Activated CD8-positive, alpha-beta memory T cell treated with anti-CD3 and anti-CD28 coated beads, Interleukin-2, amount 10 ng/mL, durations not matched to agents 7 days and 5 days (primary cell): ENCODE results near the gene MUC21. TPM values are rescaled to one million over a fixed set of nuclear protein-coding genes. Genes with fewer than 3 reads are reported as not detected.

Source experiments
- ATAC-seq: fragments of 150-1000 bp; cut with Tn5 transposase; one replicate; pipeline ENCODE4 v1.10.0; 2021; ENCODE audit warnings: moderate library complexity
- CTCF ChIA-PET: fragments of 350-600 bp; sonication (Branson Sonifier 250); formaldehyde crosslinking; loops from one replicate; lab custom pipeline; 2021; ENCODE audit warnings: antibody characterized with exemption; lab: Charles Lee
- DNase-seq: peaks from one replicate; pipeline ENCODE4 v3.0.0-alpha.2; 2020
- H3K27ac Mint-ChIP-seq: one replicate; pipeline ENCODE4 v1.8.0; 2021; ENCODE audit warnings: mild to moderate bottlenecking, mixed read lengths
- H3K27me3 Mint-ChIP-seq: one replicate; pipeline ENCODE4 v1.8.0; 2021; ENCODE audit warnings: mixed read lengths
- H3K36me3 Mint-ChIP-seq: one replicate; pipeline ENCODE4 v1.8.0; 2021; ENCODE audit warnings: mild to moderate bottlenecking, mixed read lengths
- H3K4me1 Mint-ChIP-seq: one replicate; pipeline ENCODE4 v1.8.0; 2021; ENCODE audit warnings: mixed read lengths
- H3K4me3 Mint-ChIP-seq: one replicate; pipeline ENCODE4 v1.8.0; 2021; ENCODE audit warnings: mild to moderate bottlenecking, moderate library complexity, mixed read lengths
- H3K9me3 Mint-ChIP-seq: one replicate; pipeline ENCODE4 v1.8.0; 2022; ENCODE audit warnings: low read depth, mixed read lengths
- total RNA-seq, 2 experiments: library from RNA; stranded (reverse); gene quantifications; one replicate each; pipeline ENCODE4 v1.2.3, GENCODE V29; 2021

Gene MUC21
- total RNA-seq, 2 experiments from 2014 or later = not detected

- H3K27ac Mint-ChIP-seq = no peak overlapping the region
- CTCF ChIA-PET = no interaction called here
- H3K4me3 Mint-ChIP-seq = no peak overlapping the region
- ATAC-seq (peak; percentile 12), DNase-seq (no peak)
- peaks cover 5% of the 10 kb centered on the region for H3K4me1 Mint-ChIP-seq
- H3K27me3 Mint-ChIP-seq = peaks cover 21% of the 10 kb centered on the region
- no peaks in the 10 kb centered on the region for H3K9me3 Mint-ChIP-seq
- no peaks in the 10 kb centered on the region for H3K36me3 Mint-ChIP-seq
These were observed 42.1 kb downstream of the MUC21 start for GRCh38 chr6:31025595-31025994.

- CTCF ChIA-PET = no interaction called here
These were observed 47.6 kb downstream of the MUC21 start for GRCh38 chr6:31031095-31031494.

GRCh38 chr6:31033075-31033474 lies 49.6 kb downstream of the MUC21 start:
- ATAC-seq (no peak), DNase-seq (no peak)
- H3K4me3 Mint-ChIP-seq = no peak overlapping the region
- peaks cover 9% of the 10 kb centered on the region for H3K4me1 Mint-ChIP-seq
- no peaks in the 10 kb centered on the region for H3K36me3 Mint-ChIP-seq
- CTCF ChIA-PET = no interaction called here
- no peaks in the 10 kb centered on the region for H3K9me3 Mint-ChIP-seq
- no peak overlapping the region for H3K27ac Mint-ChIP-seq
- H3K27me3 Mint-ChIP-seq = peaks cover 51% of the 10 kb centered on the region

More at GRCh38 chr6:31031095-31031494, 47.6 kb downstream of the MUC21 start:
- ATAC-seq = no peak
- H3K27ac Mint-ChIP-seq = no peak overlapping the region
- H3K9me3 Mint-ChIP-seq = no peaks in the 10 kb centered on the region
- H3K27me3 Mint-ChIP-seq = peaks cover 40% of the 10 kb centered on the region
- H3K36me3 Mint-ChIP-seq = no peaks in the 10 kb centered on the region
- H3K4me1 Mint-ChIP-seq = peaks cover 9% of the 10 kb centered on the region
- DNase-seq = peak; percentile 42
- H3K4me3 Mint-ChIP-seq = no peak overlapping the region

- Mint-ChIP-seq H3K4me1 (peaks cover 3% of the 10 kb centered on the region), H3K9me3 (no peaks in the 10 kb centered on the region), H3K36me3 (no peaks in the 10 kb centered on the region), H3K4me3 (no peak overlapping the region), H3K27ac (no peak overlapping the region), H3K27me3 (peaks cover 58% of the 10 kb centered on the region)
- DNase-seq = no peak
- ATAC-seq = no peak
- CTCF ChIA-PET = interaction anchor here (0.6 to 1.7 kb wide), 3 partner anchors 8 to 43 kb away, joined by 3 to 6 read pairs (median 4); no protein-coding TSS in a partner anchor
These were observed 52.5 kb downstream of the MUC21 start for GRCh38 chr6:31035862-31036497.

- DNase-seq = no peak
- ATAC-seq = no peak
- peaks cover 58% of the 10 kb centered on the region for H3K27me3 Mint-ChIP-seq
- H3K4me1 Mint-ChIP-seq = no peaks in the 10 kb centered on the region
- H3K9me3 Mint-ChIP-seq = no peaks in the 10 kb centered on the region
- CTCF ChIA-PET = no interaction called here
- no peaks in the 10 kb centered on the region for H3K36me3 Mint-ChIP-seq
- H3K4me3 Mint-ChIP-seq = no peak overlapping the region
- no peak overlapping the region for H3K27ac Mint-ChIP-seq
These were observed 53.7 kb downstream of the MUC21 start for GRCh38 chr6:31037169-31037568.

- H3K27me3 Mint-ChIP-seq = peaks cover 54% of the 10 kb centered on the region
- no peaks in the 10 kb centered on the region for H3K4me1 Mint-ChIP-seq
- H3K4me3 Mint-ChIP-seq = no peak overlapping the region
- CTCF ChIA-PET = interaction anchor here (1.3 kb wide), 1 partner anchor 124 kb away, joined by 3 read pairs; the partner anchor contains the start of gene VARS2
- H3K9me3 Mint-ChIP-seq = no peaks in the 10 kb centered on the region
- H3K36me3 Mint-ChIP-seq = no peaks in the 10 kb centered on the region
- no peak overlapping the region for H3K27ac Mint-ChIP-seq
- DNase-seq (no peak), ATAC-seq (no peak)
These were observed 54.2 kb downstream of the MUC21 start for GRCh38 chr6:31037682-31038081.

- CTCF ChIA-PET = interaction anchor here (1.1 to 1.7 kb wide), 3 partner anchors 39 to 125 kb away, joined by 3 to 11 read pairs (median 3); partner anchors contain the start of gene VARS2
- Mint-ChIP-seq H3K36me3 (no peaks in the 10 kb centered on the region), H3K9me3 (no peaks in the 10 kb centered on the region), H3K4me1 (no peaks in the 10 kb centered on the region), H3K27ac (no peak overlapping the region), H3K27me3 (peaks cover 52% of the 10 kb centered on the region), H3K4me3 (no peak overlapping the region)
- DNase-seq (no peak), ATAC-seq (no peak)
These were observed 55.0 kb downstream of the MUC21 start for GRCh38 chr6:31038559-31038958.

Other genes with a start within 250 kb of the MUC21 start
- gene FLOT1, start 241.0 kb upstream of the MUC21 start, total RNA-seq = 100 to 1,000 TPM; 165 to 184 TPM
- 10 to 100 TPM in 1 of 2 experiments, 1 to 10 TPM in 1; 10.0 to 62.7 TPM for gene IER3, start 239.2 kb upstream of the MUC21 start, total RNA-seq
- gene DDR1, start 99.2 kb upstream of the MUC21 start, total RNA-seq = 1 to 10 TPM; 3.8 to 4.9 TPM
- 10 to 100 TPM; 30.0 to 34.9 TPM for gene GTF2H4, start 75.5 kb upstream of the MUC21 start, total RNA-seq
- gene VARS2, start 69.5 kb upstream of the MUC21 start, total RNA-seq = 10 to 100 TPM; 46.6 to 54.1 TPM
- gene SFTA2, start 51.5 kb upstream of the MUC21 start, total RNA-seq = not detected
- gene MUCL3, start 42.7 kb upstream of the MUC21 start, total RNA-seq = not detected
- not detected for gene MUC22, start 26.8 kb downstream of the MUC21 start, total RNA-seq
- gene C6orf15, start 128.9 kb downstream of the MUC21 start, total RNA-seq = not detected
- gene PSORS1C1, start 131.1 kb downstream of the MUC21 start, total RNA-seq = under 1 TPM in 1 of 2 experiments, not detected in 1; 0.26 TPM
- not detected for gene CDSN, start 136.7 kb downstream of the MUC21 start, total RNA-seq
- not detected for gene PSORS1C2, start 155.3 kb downstream of the MUC21 start, total RNA-seq
- gene CCHCR1, start 174.1 kb downstream of the MUC21 start, total RNA-seq = 10 to 100 TPM; 48.3 to 57.9 TPM
- gene TCF19, start 174.9 kb downstream of the MUC21 start, total RNA-seq = 100 to 1,000 TPM; 100 to 106 TPM
- not detected for gene POU5F1, start 187.0 kb downstream of the MUC21 start, total RNA-seq